ENCODE results near the gene STX12.
"Not testable (repeated sequence)": the region's sequence is repeated elsewhere in the genome, so short reads cannot be mapped to it uniquely, and the experiment has no call there.

Gene STX12

GRCh38 chr1:27831568-27832410 lies 58.8 kb downstream of the STX12 start:
- no peak for DNase-seq

- no peak for DNase-seq
Observed at GRCh38 chr1:27832762-27833161, 59.7 kb downstream of the STX12 start.

- DNase-seq = no peak
Observed at GRCh38 chr1:27833470-27833869, 60.5 kb downstream of the STX12 start.

GRCh38 chr1:27835046-27835445 lies 62.0 kb downstream of the STX12 start:
- DNase-seq = no peak

GRCh38 chr1:27835501-27835900 lies 62.5 kb downstream of the STX12 start:
- no peak for DNase-seq

- no peak for DNase-seq
Observed at GRCh38 chr1:27849951-27850350, 76.9 kb downstream of the STX12 start.

GRCh38 chr1:27855085-27855484 lies 82.1 kb downstream of the STX12 start:
- no peak for DNase-seq

- DNase-seq = no peak
Observed at GRCh38 chr1:27856561-27857343, 83.7 kb downstream of the STX12 start.

- not testable (repeated sequence) for DNase-seq
Observed at GRCh38 chr1:27857552-27857951, 84.5 kb downstream of the STX12 start.

GRCh38 chr1:27858072-27858948 lies 85.3 kb downstream of the STX12 start:
- DNase-seq = peak; percentile 57 to 88 (median 80)

GRCh38 chr1:27858949-27859576 lies 86.0 kb downstream of the STX12 start:
- DNase-seq = no peak

- DNase-seq = no peak
Observed at GRCh38 chr1:27861436-27861835, 88.4 kb downstream of the STX12 start.

- no peak for DNase-seq
Observed at GRCh38 chr1:27862004-27862403, 89.0 kb downstream of the STX12 start.

- DNase-seq = no peak
Observed at GRCh38 chr1:27862671-27863537, 89.9 kb downstream of the STX12 start.

GRCh38 chr1:27863538-27863915 lies 90.5 kb downstream of the STX12 start:
- no peak for DNase-seq

GRCh38 chr1:27864264-27864895 lies 91.4 kb downstream of the STX12 start:
- no peak for DNase-seq

GRCh38 chr1:27865821-27866220 lies 92.8 kb downstream of the STX12 start:
- DNase-seq = no peak

- DNase-seq = no peak
Observed at GRCh38 chr1:27868556-27868931, 95.5 kb downstream of the STX12 start.

- peak in 2 of 4 experiments; percentile 47 to 57 for DNase-seq
Observed at GRCh38 chr1:27868932-27869718, 96.1 kb downstream of the STX12 start.

- DNase-seq = no peak
Observed at GRCh38 chr1:27869719-27870085, 96.7 kb downstream of the STX12 start.

All from activated naive CD4-positive, alpha-beta T cell (primary cell).